ENCODE measurements around the gene RNFT2. TPM values are rescaled to one million over a fixed set of nuclear protein-coding genes. Genes with fewer than 3 reads are reported as not detected.

Gene RNFT2
- total RNA-seq, 1 donor: 2.3 TPM

- no peak overlapping the region for H3K4me3 ChIP-seq (ENCODE audit: low read depth, low read length)
- TF ChIP-seq CTCF (IDR thresholded peaks at IDR 0.05; ENCODE audit: insufficient read depth, low read length): no peak
- no peak for DNase-seq (ENCODE audit: low read depth)
Observed at GRCh38 chr12:116698554-116699075, 39.5 kb upstream of the RNFT2 start.

GRCh38 chr12:116700066-116700465 lies 38.0 kb upstream of the RNFT2 start:
- DNase-seq (ENCODE audit: low read depth): no peak
- TF ChIP-seq CTCF (IDR thresholded peaks at IDR 0.05; ENCODE audit: insufficient read depth, low read length): no peak

GRCh38 chr12:116701432-116701831 lies 36.7 kb upstream of the RNFT2 start:
- TF ChIP-seq CTCF (IDR thresholded peaks at IDR 0.05; ENCODE audit: insufficient read depth, low read length): no peak
- no peak for DNase-seq (ENCODE audit: low read depth)
- no peak overlapping the region for H3K4me3 ChIP-seq (ENCODE audit: low read depth, low read length)

More at GRCh38 chr12:116700066-116700465, 38.0 kb upstream of the RNFT2 start:
- no peak overlapping the region for H3K4me3 ChIP-seq (ENCODE audit: low read depth, low read length)

- DNase-seq (ENCODE audit: low read depth): peak; percentile 67
- TF ChIP-seq CTCF (IDR thresholded peaks at IDR 0.05; ENCODE audit: insufficient read depth, low read length): peak; percentile 94
- no peak overlapping the region for H3K4me3 ChIP-seq (ENCODE audit: low read depth, low read length)
Observed at GRCh38 chr12:116703214-116703795, 34.8 kb upstream of the RNFT2 start.

GRCh38 chr12:116707751-116708150 lies 30.4 kb upstream of the RNFT2 start:
- TF ChIP-seq CTCF (IDR thresholded peaks at IDR 0.05; ENCODE audit: insufficient read depth, low read length): no peak
- DNase-seq (ENCODE audit: low read depth): no peak
- no peak overlapping the region for H3K4me3 ChIP-seq (ENCODE audit: low read depth, low read length)

GRCh38 chr12:116708826-116709756 lies 29.0 kb upstream of the RNFT2 start:
- peak; percentile 73 for DNase-seq (ENCODE audit: low read depth)
- TF ChIP-seq CTCF (IDR thresholded peaks at IDR 0.05; ENCODE audit: insufficient read depth, low read length): peak; percentile 44
- peak overlapping the region; percentile 33 for H3K4me3 ChIP-seq (ENCODE audit: low read depth, low read length)
